Heart left ventricle (tissue), 16 donors: Measurements from ENCODE around the gene RFX4. TPM values are rescaled to one million over a fixed set of nuclear protein-coding genes. Genes with fewer than 3 reads are reported as not detected.

Experiments used
- ATAC-seq, 4 donors: fragments of 200-7000 bp; cut with Tn5 transposase; one replicate each; pipeline ENCODE4 v1.9.1; 2020 to 2022; ENCODE audit warnings: moderate library complexity in 4 of 4, mild to moderate bottlenecking in 3 of 4, moderate number of reproducible peaks in 1 of 4
- DNase-seq, 5 donors: peaks; one replicate each; pipeline ENCODE4 v3.0.0-alpha.2; 2020
- H3K27ac ChIP-seq, 12 donors: fragments of 200-600 bp; sonication (generic) in 4 of 12; one replicate each; pipeline versions ENCODE4 v1.5.0 to v1.8.0; 2016 to 2022; ENCODE audit warnings: mild to moderate bottlenecking in 2 of 12
- H3K27me3 ChIP-seq, 9 donors: fragments of 200-600 bp; sonication (generic) in 2 of 9; one replicate each; pipeline versions ENCODE4 v1.5.1 to v1.8.0; 2016 to 2022; ENCODE audit warnings: mild to moderate bottlenecking in 3 of 9
- H3K36me3 ChIP-seq, 9 donors: fragments of 200-600 bp; sonication (generic) in 2 of 9; one replicate each; pipeline versions ENCODE4 v1.5.0 to v1.8.0; 2018 to 2022; ENCODE audit warnings: mild to moderate bottlenecking in 2 of 9
- H3K4me1 ChIP-seq, 12 donors: fragments of 200-600 bp; sonication (generic) in 4 of 12; one replicate each; pipeline versions ENCODE4 v1.5.0 to v1.8.0; 2016 to 2022; ENCODE audit warnings: mild to moderate bottlenecking in 3 of 12
- H3K4me3 ChIP-seq, 12 donors: fragments of 200-600 bp; sonication (generic) in 4 of 12; one replicate each; pipeline versions ENCODE4 v1.5.0 to v1.8.0; 2017 to 2022; ENCODE audit warnings: mild to moderate bottlenecking in 9 of 12, moderate library complexity in 4 of 12
- H3K9me3 ChIP-seq, 12 donors: fragments of 200-600 bp; sonication (generic) in 4 of 12; one replicate each; pipeline versions ENCODE4 v1.5.0 to v1.8.0; 2016 to 2022; ENCODE audit warnings: mild to moderate bottlenecking in 1 of 12
- POLR2A ChIP-seq, 2 donors: fragments of 450-650 bp; IDR thresholded peaks; one replicate each; pipeline ENCODE4 v1.6.1; 2017; ENCODE audit warnings: antibody characterized with exemption in 2 of 2, mild to moderate bottlenecking in 2 of 2, moderate library complexity in 2 of 2
- WGBS, 4 donors: extraction: QIAGEN DNeasy Blood & Tissue Kit in 2 of 4; methylation state at CpG; one replicate each; pipeline versions ENCODE4 v1.1.5 to v1.1.7; 2013 to 2018; 5-methylcytosine and 5-hydroxymethylcytosine counted together
- intact Hi-C, 10 donors: fragments of 100-400 bp; cut with DNase I; formaldehyde crosslinking; loops; one replicate each; pipeline versions ENCODE4 v1.11.1 to v1.14.2; 2022
- polyA plus RNA-seq, 2 donors: library from polyadenylated mRNA; stranded (reverse); fragments of 200-250 nt; gene quantifications; one replicate each; pipeline ENCODE4 v1.2.3, GENCODE V29; 2013
- total RNA-seq, 9 donors: library from RNA; depleted of rRNA in 2 of 9; stranded (reverse); fragments of >200 nt in 2 of 9; fragmentation: NEBNext Ultra II Directional in 3 of 9; extraction: Animal tissue kit (Norgen Biotek cat#: 25700) in 3 of 9; gene quantifications; one replicate each; pipeline versions ENCODE4 v1.1.0 to v1.2.4, GENCODE V29; 2016 to 2023
- TF ChIP-seq, protein P1 (sequence below), 12 donors: fragments of 200-600 bp; sonication (generic) in 4 of 12; IDR thresholded peaks; one replicate each; pipeline versions ENCODE4 v1.5.0 to v1.8.0; 2018 to 2022; ENCODE audit warnings: antibody characterized with exemption in 12 of 12, mild to moderate bottlenecking in 5 of 12
- donor health status: ischemic (EF 13 %, LVEDD 7.1; RV severe dilation, severe dysfunction).
- donor health status: healthy with polysubstance abuse.
- donor health status: DM: no; HTN: yes; CAD: no.
- donor health status: DM: no; HTN: no; CAD: no.
- donor health status: ischemic (EF 25% LVEDD 6.9; RV normal size, moderate dysfunction).
- donor health status: ischemic (EF 25% LVEDD 5.7; RV mildly dilated, moderate dysfunction).
- donor health status: healthy.
- donor health status: DM: yes; HTN: yes; CAD: no.
- donor health status: ischemic (EF 35%, LVEDD 5.7; RV mildly dilated, moderate dysfunction).
- donor health status: nonischemic (EF 11% LVEDD 7.7; RV severe dilation, severe dysfunction).
- donor health status: DM: yes; HTN: yes; CAD: no.
- donor health status: PGD.
- donor health status: ischemic (EF 29% LVEDD 5.4; RV normal size, mild dysfunction).
- donor health status: nonischemic (EF 23%, LVEDD 6.1; RV moderate dilation, normal function).

Gene RFX4
- total and polyA plus RNA-seq, 11 donors: 0.09 TPM; not detected in 9

DNA sequence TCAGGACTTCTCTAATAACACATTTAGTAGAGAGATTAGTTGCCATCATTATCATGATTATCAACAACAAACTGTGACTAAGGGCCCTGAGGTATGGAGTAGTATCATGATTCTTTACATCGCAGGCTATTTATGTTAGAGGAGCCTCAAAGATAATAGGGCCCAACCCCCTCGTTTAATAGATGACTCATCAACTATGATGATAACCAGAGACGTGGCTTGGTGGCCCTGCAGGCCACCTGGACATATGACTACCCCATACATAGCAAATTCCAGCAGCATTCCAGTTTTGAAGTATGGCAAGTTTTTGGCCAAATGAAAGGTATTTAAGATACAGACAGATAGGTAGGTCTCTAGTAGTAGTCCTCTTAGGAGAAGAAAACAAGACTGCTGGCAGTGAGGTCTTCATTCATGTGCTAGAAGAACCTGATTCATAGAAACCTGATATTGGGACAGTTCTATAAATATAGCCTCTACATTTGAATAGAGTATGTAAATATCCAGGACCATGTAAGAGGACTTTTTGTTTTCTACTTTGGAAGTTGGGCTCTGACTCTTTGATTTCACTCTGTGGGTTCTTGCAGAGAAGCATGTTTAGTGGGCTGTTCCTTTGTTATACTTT lies 197.3 kb downstream of the RFX4 start:
- no peak overlapping the region for H3K27ac ChIP-seq
- peaks cover 0 to 18% (median 12%) of the 10 kb centered on the region in 9 donors for H3K36me3 ChIP-seq
- peaks cover 4 to 34% (median 17%) of the 10 kb centered on the region in 12 donors for H3K4me1 ChIP-seq
- no peaks in the 10 kb centered on the region for H3K27me3 ChIP-seq
- ATAC-seq: no peak
- no peak for DNase-seq
- TF ChIP-seq, protein P1, sequence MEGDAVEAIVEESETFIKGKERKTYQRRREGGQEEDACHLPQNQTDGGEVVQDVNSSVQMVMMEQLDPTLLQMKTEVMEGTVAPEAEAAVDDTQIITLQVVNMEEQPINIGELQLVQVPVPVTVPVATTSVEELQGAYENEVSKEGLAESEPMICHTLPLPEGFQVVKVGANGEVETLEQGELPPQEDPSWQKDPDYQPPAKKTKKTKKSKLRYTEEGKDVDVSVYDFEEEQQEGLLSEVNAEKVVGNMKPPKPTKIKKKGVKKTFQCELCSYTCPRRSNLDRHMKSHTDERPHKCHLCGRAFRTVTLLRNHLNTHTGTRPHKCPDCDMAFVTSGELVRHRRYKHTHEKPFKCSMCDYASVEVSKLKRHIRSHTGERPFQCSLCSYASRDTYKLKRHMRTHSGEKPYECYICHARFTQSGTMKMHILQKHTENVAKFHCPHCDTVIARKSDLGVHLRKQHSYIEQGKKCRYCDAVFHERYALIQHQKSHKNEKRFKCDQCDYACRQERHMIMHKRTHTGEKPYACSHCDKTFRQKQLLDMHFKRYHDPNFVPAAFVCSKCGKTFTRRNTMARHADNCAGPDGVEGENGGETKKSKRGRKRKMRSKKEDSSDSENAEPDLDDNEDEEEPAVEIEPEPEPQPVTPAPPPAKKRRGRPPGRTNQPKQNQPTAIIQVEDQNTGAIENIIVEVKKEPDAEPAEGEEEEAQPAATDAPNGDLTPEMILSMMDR (IDR thresholded peaks at IDR 0.05): no peak
- TF ChIP-seq POLR2A (IDR thresholded peaks at IDR 0.05): no peak
- no peaks in the 10 kb centered on the region for H3K9me3 ChIP-seq
- WGBS, 4 donors: 34 to 47% (median 39%) methylated on average over 3 of the region's 3 CpGs
- H3K4me3 ChIP-seq: no peak overlapping the region
- intact Hi-C loops: no loop called here

DNA sequence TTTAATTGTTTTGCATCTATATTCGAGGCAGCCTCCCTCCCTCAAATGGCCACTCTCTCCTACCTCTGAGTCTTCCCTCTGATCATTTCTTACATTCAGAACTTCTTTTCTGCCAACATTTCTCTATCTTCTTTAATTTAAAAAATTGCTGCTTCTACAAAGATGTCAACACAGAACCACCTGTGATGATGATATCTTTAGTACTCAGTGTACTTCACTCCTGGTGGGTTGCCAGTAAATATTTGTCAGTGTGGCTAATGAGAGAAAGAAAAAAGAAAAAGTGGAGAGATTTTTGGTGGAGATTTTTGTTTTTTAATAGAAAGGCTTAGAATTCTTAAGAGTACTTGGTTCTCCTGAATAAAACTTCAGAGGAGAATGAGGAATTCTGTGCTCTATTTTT lies 199.8 kb downstream of the RFX4 start:
- H3K4me3 ChIP-seq: no peak overlapping the region
- ATAC-seq (no peak), DNase-seq (no peak)
- WGBS, 4 donors: 60 to 71% (median 67%) methylated on average over 1 of the region's 1 CpG
- no peaks in the 10 kb centered on the region for H3K27me3 ChIP-seq
- peaks cover 0 to 33% (median 22%) of the 10 kb centered on the region in 9 donors for H3K36me3 ChIP-seq
- peaks cover 0 to 28% (median 8%) of the 10 kb centered on the region in 12 donors for H3K4me1 ChIP-seq
- intact Hi-C loops: no loop called here
- no peak overlapping the region for H3K27ac ChIP-seq
- TF ChIP-seq, protein P1 (IDR thresholded peaks at IDR 0.05): no peak
- no peak for TF ChIP-seq POLR2A (IDR thresholded peaks at IDR 0.05)
- H3K9me3 ChIP-seq: no peaks in the 10 kb centered on the region

DNA sequence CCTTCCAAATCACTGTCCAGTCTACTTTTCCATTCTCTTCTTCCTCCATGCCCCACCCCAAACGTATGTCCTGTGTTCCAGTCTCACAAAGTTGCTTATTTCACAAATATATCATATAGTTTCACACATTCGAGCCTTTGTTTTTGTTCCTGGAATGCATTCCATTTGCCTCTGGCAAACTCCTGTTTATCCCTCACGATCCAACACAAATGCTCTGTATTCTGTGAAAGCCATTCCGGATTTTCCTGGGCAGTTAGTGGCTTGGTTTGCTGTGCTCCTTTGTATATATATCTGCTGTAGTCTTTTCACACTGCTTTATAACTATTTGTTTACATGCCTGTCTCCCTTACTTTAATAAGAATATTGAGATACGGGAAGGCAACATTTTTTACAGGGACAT lies 200.7 kb downstream of the RFX4 start:
- Histone ChIP-seq H3K36me3 (peaks cover 0 to 34% (median 22%) of the 10 kb centered on the region in 9 donors), H3K9me3 (no peaks in the 10 kb centered on the region), H3K27ac (no peak overlapping the region), H3K4me1 (peaks cover 0 to 24% (median 7%) of the 10 kb centered on the region in 12 donors), H3K27me3 (no peaks in the 10 kb centered on the region), H3K4me3 (no peak overlapping the region)
- DNase-seq: no peak
- 86 to 91% (median 89%) methylated on average over 5 of the region's 5 CpGs for WGBS, 4 donors
- ATAC-seq: no peak
- intact Hi-C loops: no loop called here
- TF ChIP-seq POLR2A (IDR thresholded peaks at IDR 0.05): no peak
- TF ChIP-seq, protein P1 (IDR thresholded peaks at IDR 0.05): no peak

DNA sequence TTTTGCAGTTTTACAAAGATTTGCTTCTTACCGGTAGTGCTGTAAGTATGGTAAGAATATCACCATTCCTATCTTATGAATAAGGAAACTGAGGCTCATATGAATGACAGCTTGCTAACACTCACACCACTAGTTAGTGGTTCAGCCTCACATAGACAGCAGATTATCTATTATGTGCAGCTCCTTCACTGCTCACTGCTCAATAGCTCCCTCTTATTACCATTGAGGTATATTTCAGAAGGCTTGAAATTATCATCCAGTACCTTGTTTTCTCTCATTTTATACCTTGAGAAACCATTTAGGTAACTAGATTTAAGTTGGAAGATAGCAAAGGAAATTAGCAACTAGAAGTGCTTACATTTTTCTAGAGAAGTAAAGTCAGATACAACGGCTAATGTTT lies 207.2 kb downstream of the RFX4 start:
- WGBS, 4 donors: 92 to 99% (median 97%) methylated on average over 2 of the region's 2 CpGs
- ATAC-seq (no peak), DNase-seq (no peak)
- Histone ChIP-seq H3K27ac (no peak overlapping the region), H3K27me3 (no peaks in the 10 kb centered on the region), H3K4me1 (no peaks in the 10 kb centered on the region), H3K9me3 (no peaks in the 10 kb centered on the region), H3K4me3 (no peak overlapping the region), H3K36me3 (peaks cover 0 to 42% (median 21%) of the 10 kb centered on the region in 9 donors)
- intact Hi-C loops: no loop called here
- no peak for TF ChIP-seq POLR2A (IDR thresholded peaks at IDR 0.05)
- TF ChIP-seq, protein P1 (IDR thresholded peaks at IDR 0.05): peak in 3 of 12 donors; percentile 5 to 10 (median 7)
